Measurements from ENCODE around the gene STON1. TPM values are rescaled to one million over a fixed set of nuclear protein-coding genes. Genes with fewer than 3 reads are reported as not detected.
"Not testable (repeated sequence)": the region's sequence is repeated elsewhere in the genome, so short reads cannot be mapped to it uniquely, and the experiment has no call there.

Gene STON1
- total RNA-seq, 2 experiments from 2014 or later = 0.74 to 0.95 TPM

- H3K9me3 Mint-ChIP-seq = no peaks in the 10 kb centered on the region
- H3K36me3 Mint-ChIP-seq (ENCODE audit: low read depth) = no peaks in the 10 kb centered on the region
- no peak overlapping the region for H3K4me3 Mint-ChIP-seq
- no peak overlapping the region for H3K27ac Mint-ChIP-seq
- ATAC-seq (no peak), DNase-seq (no peak)
- ChIA-PET POLR2A (no interaction called here), CTCF (interaction anchor here (3.3 kb wide), 1 partner anchor 13 kb away, joined by 10 read pairs; no protein-coding TSS in a partner anchor)
- TF ChIP-seq CTCF (IDR thresholded peaks at IDR 0.05) = no peak
- peaks cover 7% of the 10 kb centered on the region for H3K27me3 Mint-ChIP-seq
- intact Hi-C loops (cut with micrococcal nuclease) = no loop called here
- H3K4me1 Mint-ChIP-seq (ENCODE audit: low read depth) = no peaks in the 10 kb centered on the region
Measured at GRCh38 chr2:48613211-48613610, 83.3 kb downstream of the STON1 start.

- H3K4me1 Mint-ChIP-seq (ENCODE audit: low read depth); intact Hi-C loops (cut with micrococcal nuclease); H3K27me3 Mint-ChIP-seq; H3K27ac Mint-ChIP-seq; POLR2A ChIA-PET; ATAC-seq; DNase-seq; H3K9me3 Mint-ChIP-seq; H3K36me3 Mint-ChIP-seq (ENCODE audit: low read depth); CTCF ChIA-PET; H3K4me3 Mint-ChIP-seq: not testable (repeated sequence)
Measured at GRCh38 chr2:48614581-48614980, 84.6 kb downstream of the STON1 start.

GRCh38 chr2:48617618-48618017 is 87.7 kb downstream of the STON1 start, which contains the start of gene GTF2A1L:
Gene GTF2A1L, plus strand, starts transcription at chr2:48617856. Its CDS starts 19 bp downstream, at chr2:48617875.
- no peak for TF ChIP-seq CTCF (IDR thresholded peaks at IDR 0.05)
- Mint-ChIP-seq H3K36me3 (ENCODE audit: low read depth) (no peaks in the 10 kb centered on the region), H3K27ac (no peak within 1 kb of the TSS), H3K4me3 (no peak within 1 kb of the TSS), H3K4me1 (ENCODE audit: low read depth) (no peaks in the 10 kb centered on the region), H3K9me3 (no peaks in the 10 kb centered on the region), H3K27me3 (peaks cover 5% of the 10 kb centered on the region)
- ChIA-PET POLR2A (no interaction called here), CTCF (no interaction called here)
- DNase-seq (no peak), ATAC-seq (no peak)
- intact Hi-C loops (cut with micrococcal nuclease) = no loop called here

GRCh38 chr2:48619526-48619925 is 89.6 kb downstream of the STON1 start:
- H3K4me3 Mint-ChIP-seq = no peak overlapping the region
- intact Hi-C loops (cut with micrococcal nuclease) = no loop called here

GRCh38 chr2:48620604-48621003 is 90.7 kb downstream of the STON1 start:
- H3K27ac Mint-ChIP-seq = no peak overlapping the region
- ChIA-PET CTCF (no interaction called here), POLR2A (no interaction called here)
- peaks cover 5% of the 10 kb centered on the region for H3K27me3 Mint-ChIP-seq
- DNase-seq = no peak
- TF ChIP-seq CTCF (IDR thresholded peaks at IDR 0.05) = no peak
- H3K4me1 Mint-ChIP-seq (ENCODE audit: low read depth) = no peaks in the 10 kb centered on the region
- H3K9me3 Mint-ChIP-seq = no peaks in the 10 kb centered on the region
- intact Hi-C loops (cut with micrococcal nuclease) = no loop called here
- no peaks in the 10 kb centered on the region for H3K36me3 Mint-ChIP-seq (ENCODE audit: low read depth)
- ATAC-seq = no peak
- H3K4me3 Mint-ChIP-seq = no peak overlapping the region

More at GRCh38 chr2:48619526-48619925, 89.6 kb downstream of the STON1 start:
- CTCF ChIA-PET = no interaction called here
- Mint-ChIP-seq H3K9me3 (no peaks in the 10 kb centered on the region), H3K27me3 (peaks cover 5% of the 10 kb centered on the region), H3K27ac (no peak overlapping the region), H3K4me1 (ENCODE audit: low read depth) (no peaks in the 10 kb centered on the region), H3K36me3 (ENCODE audit: low read depth) (no peaks in the 10 kb centered on the region)
- DNase-seq (no peak), ATAC-seq (no peak)
- no peak for TF ChIP-seq CTCF (IDR thresholded peaks at IDR 0.05)
- POLR2A ChIA-PET = interaction anchor here (1.2 kb wide), 1 partner anchor 9 kb away, joined by 3 read pairs; no protein-coding TSS in a partner anchor

GRCh38 chr2:48622691-48623090 is 92.7 kb downstream of the STON1 start:
- H3K27ac Mint-ChIP-seq; H3K27me3 Mint-ChIP-seq; DNase-seq; ATAC-seq; H3K4me1 Mint-ChIP-seq (ENCODE audit: low read depth); H3K36me3 Mint-ChIP-seq (ENCODE audit: low read depth); H3K9me3 Mint-ChIP-seq; H3K4me3 Mint-ChIP-seq; POLR2A ChIA-PET: not testable (repeated sequence)
- CTCF ChIA-PET = interaction anchor here (1.4 kb wide), 1 partner anchor 23 kb away, joined by 3 read pairs; no protein-coding TSS in a partner anchor
- intact Hi-C loops (cut with micrococcal nuclease) = loop anchor here (1.0 kb wide), 1 partner anchor 9 kb away; no protein-coding TSS in a partner anchor

Measured in activated CD8-positive, alpha-beta T cell treated with anti-CD3 and anti-CD28 coated beads for 36 hours (primary cell).